GM23338 (cell line): ENCODE measurements around the gene CFAP97. TPM values are rescaled to one million over a fixed set of nuclear protein-coding genes. Genes with fewer than 3 reads are reported as not detected.
"Not testable (repeated sequence)": the region's sequence is repeated elsewhere in the genome, so short reads cannot be mapped to it uniquely, and the experiment has no call there.

Experiments
- ATAC-seq: fragments of 200-7000 bp; cut with Tn5 transposase; 3 replicates; pipeline ENCODE4 v1.9.1; 2020
- DNase-seq: peaks from one replicate; pipeline ENCODE4 v3.0.0-alpha.2; 2015; ENCODE audit warnings: low spot score
- H2AFZ ChIP-seq: fragments of 200-600 bp; sonication (generic); 2 replicates; pipeline ENCODE4 v1.8.0; 2016; ENCODE audit warnings: antibody characterized with exemption, mild to moderate bottlenecking, moderate library complexity
- H3F3A ChIP-seq: fragments of 200-600 bp; sonication (generic); replicated peaks from 2 replicates; pipeline ENCODE4 v1.8.0; 2017; ENCODE audit warnings: antibody characterized with exemption, mixed run types, low read depth
- H3K27ac ChIP-seq: fragments of 200-600 bp; sonication (generic); 2 replicates; pipeline ENCODE4 v1.6.1; 2016; ENCODE audit warnings: low read depth
- H3K27me3 ChIP-seq: fragments of 200-600 bp; sonication (generic); 2 replicates; pipeline ENCODE4 v1.8.0; 2016; ENCODE audit warnings: mild to moderate bottlenecking, mixed run types, moderate library complexity; ENCODE audit not compliant: insufficient read depth
- H3K36me3 ChIP-seq: fragments of 200-600 bp; sonication (generic); 2 replicates; pipeline ENCODE4 v1.8.0; 2016; ENCODE audit warnings: mild to moderate bottlenecking; ENCODE audit not compliant: insufficient read depth
- H3K4me1 ChIP-seq: fragments of 200-600 bp; sonication (generic); 2 replicates; pipeline ENCODE4 v1.8.0; 2016; ENCODE audit warnings: mild to moderate bottlenecking, moderate library complexity; ENCODE audit not compliant: insufficient read depth
- H3K4me2 ChIP-seq: fragments of 200-600 bp; sonication (generic); 2 replicates; pipeline ENCODE4 v1.7.1; 2017; ENCODE audit warnings: mixed run types
- H3K4me3 ChIP-seq: fragments of 200-600 bp; sonication (generic); 2 replicates; pipeline ENCODE4 v1.6.1; 2016; ENCODE audit warnings: mixed run types
- H3K79me2 ChIP-seq: fragments of 200-600 bp; sonication (generic); replicated peaks from 2 replicates; pipeline ENCODE4 v1.8.0; 2017; ENCODE audit warnings: mild to moderate bottlenecking; ENCODE audit not compliant: insufficient read depth
- H3K9me2 ChIP-seq: fragments of 200-600 bp; sonication (generic); 2 replicates; pipeline ENCODE4 v1.8.0; 2017; ENCODE audit not compliant: insufficient read depth
- H4K20me1 ChIP-seq: fragments of 200-600 bp; sonication (generic); replicated peaks from 2 replicates; pipeline ENCODE4 v1.8.0; 2017; ENCODE audit warnings: mild to moderate bottlenecking; ENCODE audit not compliant: insufficient read depth
- H3K27ac Mint-ChIP-seq: 2 replicates; pipeline ENCODE4 v1.8.0; 2020; ENCODE audit warnings: inconsistent platforms, mild to moderate bottlenecking, moderate library complexity, mixed read lengths
- H3K27me3 Mint-ChIP-seq: 3 replicates; pipeline ENCODE4 v1.8.0; 2022; ENCODE audit warnings: low read depth, mild to moderate bottlenecking, moderate library complexity, mixed read lengths, inconsistent platforms; ENCODE audit not compliant: insufficient read depth, poor library complexity
- H3K36me3 Mint-ChIP-seq: 3 replicates; pipeline ENCODE4 v1.8.0; 2021; ENCODE audit warnings: low read depth, mild to moderate bottlenecking, inconsistent platforms, moderate library complexity, mixed read lengths
- H3K4me1 Mint-ChIP-seq: 3 replicates; pipeline ENCODE4 v1.8.0; 2020; ENCODE audit warnings: mild to moderate bottlenecking, inconsistent platforms, mixed read lengths
- H3K4me3 Mint-ChIP-seq: 3 replicates; pipeline ENCODE4 v1.8.0; 2021; ENCODE audit warnings: moderate library complexity, mild to moderate bottlenecking, inconsistent platforms, mixed read lengths
- H3K9me3 Mint-ChIP-seq: 3 replicates; pipeline ENCODE4 v1.8.0; 2020; ENCODE audit warnings: moderate library complexity, mild to moderate bottlenecking, inconsistent platforms, mixed read lengths
- CREB1 ChIP-seq: fragments of 250-450 bp; sonication (Bioruptor Pico); IDR thresholded peaks from 2 replicates; pipeline ENCODE4 v1.5.0; 2020; ENCODE audit warnings: low read depth, mild to moderate bottlenecking, moderate library complexity
- polyA plus RNA-seq: library from polyadenylated mRNA; unstranded; fragments of >200 nt; fragmentation: Nextera tagmentation; extraction: Ambion mirVana; gene quantifications from 2 replicates; pipeline ENCODE4 v1.2.1, GENCODE V29; 2016
- total RNA-seq: library from RNA; depleted of rRNA; stranded (reverse); fragments of >200 nt; shearing (Covaris generic); gene quantifications from 2 replicates; pipeline ENCODE4 v1.2.3, GENCODE V29; 2014
- TF ChIP-seq, protein P1 (sequence below): IDR thresholded peaks from one replicate; pipeline ENCODE4 v1.6.1; 2018; ENCODE audit warnings: antibody characterized with exemption; ENCODE audit not compliant: unreplicated experiment
- TF ChIP-seq, protein P2 (sequence below), 2 experiments: fragments of 200-600 bp in 1 of 2; sonication (generic) in 1 of 2; conservative IDR thresholded peaks; 2 replicates each; pipeline versions ENCODE4 v1.5.1 to v1.6.1; 2016 to 2017; ENCODE audit warnings: antibody characterized with exemption in 2 of 2, low read depth in 2 of 2, mild to moderate bottlenecking in 2 of 2, moderate library complexity in 1 of 2
- TF ChIP-seq, protein P3 (sequence below): fragments of 250-450 bp; sonication (Bioruptor Pico); IDR thresholded peaks from 2 replicates; pipeline ENCODE4 v1.5.0; 2020; ENCODE audit warnings: mild to moderate bottlenecking, moderate library complexity

CFAP97 gene
- total and polyA plus RNA-seq, 2 experiments from 2014 or later: 37.7 to 73.3 TPM

DNA sequence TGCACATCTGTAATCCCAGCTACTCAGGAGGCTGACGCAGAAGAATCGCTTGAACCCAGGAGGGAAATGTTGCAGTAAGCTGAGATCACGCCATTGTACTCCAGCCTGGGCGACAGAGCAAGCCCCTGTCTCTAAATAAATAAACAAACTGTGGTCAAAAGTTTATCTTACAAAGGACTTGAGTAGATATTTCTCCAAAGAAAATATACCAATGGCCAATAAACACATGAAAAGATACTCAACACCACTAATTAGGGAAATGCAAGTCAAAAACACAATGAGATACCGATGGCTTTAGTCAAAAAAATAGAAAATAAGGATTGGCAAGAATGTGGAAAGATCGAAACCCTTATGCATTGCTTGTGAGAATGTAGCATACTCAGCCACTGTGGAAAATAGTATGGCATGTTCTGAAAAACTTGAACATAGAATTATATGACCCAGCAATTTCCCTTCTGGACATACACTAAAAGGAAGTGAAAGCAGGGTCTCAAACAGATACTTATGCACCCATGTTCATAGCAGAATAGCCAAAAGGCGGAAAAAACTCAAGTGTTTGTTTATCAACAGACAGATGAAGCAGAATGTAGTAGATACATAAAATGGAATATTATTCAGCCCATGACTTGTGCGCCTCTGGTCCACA is 2.0 kb upstream of the CFAP97 start:
- no peak overlapping the region for H3K27ac ChIP-seq
- peaks cover 9% of the 10 kb centered on the region for H3F3A ChIP-seq
- H3K9me2 ChIP-seq: no peaks in the 10 kb centered on the region
- Mint-ChIP-seq H3K9me3 (no peaks in the 10 kb centered on the region; the same call in 2 of the 3 replicates), H3K4me1 (peaks cover 34% of the 10 kb centered on the region), H3K36me3 (no peaks in the 10 kb centered on the region; the same call in 2 of the 3 replicates), H3K27ac (no peak overlapping the region), H3K27me3 (peaks cover 32% of the 10 kb centered on the region), H3K4me3 (no peak overlapping the region; the same call in 2 of the 3 replicates)
- H3K4me2 ChIP-seq: no peak overlapping the region
- H3K4me1 ChIP-seq: peaks cover 21% of the 10 kb centered on the region; the same call in 1 of the 2 replicates
- H3K27me3 ChIP-seq: peaks cover 33% of the 10 kb centered on the region
- H3K79me2 ChIP-seq: peaks cover 12% of the 10 kb centered on the region
- no peaks in the 10 kb centered on the region for H3K36me3 ChIP-seq
- no peak overlapping the region for H2AFZ ChIP-seq
- H4K20me1 ChIP-seq: no peaks in the 10 kb centered on the region
- DNase-seq (no peak), ATAC-seq (no peak)
- TF ChIP-seq, protein P1, sequence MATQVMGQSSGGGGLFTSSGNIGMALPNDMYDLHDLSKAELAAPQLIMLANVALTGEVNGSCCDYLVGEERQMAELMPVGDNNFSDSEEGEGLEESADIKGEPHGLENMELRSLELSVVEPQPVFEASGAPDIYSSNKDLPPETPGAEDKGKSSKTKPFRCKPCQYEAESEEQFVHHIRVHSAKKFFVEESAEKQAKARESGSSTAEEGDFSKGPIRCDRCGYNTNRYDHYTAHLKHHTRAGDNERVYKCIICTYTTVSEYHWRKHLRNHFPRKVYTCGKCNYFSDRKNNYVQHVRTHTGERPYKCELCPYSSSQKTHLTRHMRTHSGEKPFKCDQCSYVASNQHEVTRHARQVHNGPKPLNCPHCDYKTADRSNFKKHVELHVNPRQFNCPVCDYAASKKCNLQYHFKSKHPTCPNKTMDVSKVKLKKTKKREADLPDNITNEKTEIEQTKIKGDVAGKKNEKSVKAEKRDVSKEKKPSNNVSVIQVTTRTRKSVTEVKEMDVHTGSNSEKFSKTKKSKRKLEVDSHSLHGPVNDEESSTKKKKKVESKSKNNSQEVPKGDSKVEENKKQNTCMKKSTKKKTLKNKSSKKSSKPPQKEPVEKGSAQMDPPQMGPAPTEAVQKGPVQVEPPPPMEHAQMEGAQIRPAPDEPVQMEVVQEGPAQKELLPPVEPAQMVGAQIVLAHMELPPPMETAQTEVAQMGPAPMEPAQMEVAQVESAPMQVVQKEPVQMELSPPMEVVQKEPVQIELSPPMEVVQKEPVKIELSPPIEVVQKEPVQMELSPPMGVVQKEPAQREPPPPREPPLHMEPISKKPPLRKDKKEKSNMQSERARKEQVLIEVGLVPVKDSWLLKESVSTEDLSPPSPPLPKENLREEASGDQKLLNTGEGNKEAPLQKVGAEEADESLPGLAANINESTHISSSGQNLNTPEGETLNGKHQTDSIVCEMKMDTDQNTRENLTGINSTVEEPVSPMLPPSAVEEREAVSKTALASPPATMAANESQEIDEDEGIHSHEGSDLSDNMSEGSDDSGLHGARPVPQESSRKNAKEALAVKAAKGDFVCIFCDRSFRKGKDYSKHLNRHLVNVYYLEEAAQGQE: no peak
- TF ChIP-seq, protein P2, sequence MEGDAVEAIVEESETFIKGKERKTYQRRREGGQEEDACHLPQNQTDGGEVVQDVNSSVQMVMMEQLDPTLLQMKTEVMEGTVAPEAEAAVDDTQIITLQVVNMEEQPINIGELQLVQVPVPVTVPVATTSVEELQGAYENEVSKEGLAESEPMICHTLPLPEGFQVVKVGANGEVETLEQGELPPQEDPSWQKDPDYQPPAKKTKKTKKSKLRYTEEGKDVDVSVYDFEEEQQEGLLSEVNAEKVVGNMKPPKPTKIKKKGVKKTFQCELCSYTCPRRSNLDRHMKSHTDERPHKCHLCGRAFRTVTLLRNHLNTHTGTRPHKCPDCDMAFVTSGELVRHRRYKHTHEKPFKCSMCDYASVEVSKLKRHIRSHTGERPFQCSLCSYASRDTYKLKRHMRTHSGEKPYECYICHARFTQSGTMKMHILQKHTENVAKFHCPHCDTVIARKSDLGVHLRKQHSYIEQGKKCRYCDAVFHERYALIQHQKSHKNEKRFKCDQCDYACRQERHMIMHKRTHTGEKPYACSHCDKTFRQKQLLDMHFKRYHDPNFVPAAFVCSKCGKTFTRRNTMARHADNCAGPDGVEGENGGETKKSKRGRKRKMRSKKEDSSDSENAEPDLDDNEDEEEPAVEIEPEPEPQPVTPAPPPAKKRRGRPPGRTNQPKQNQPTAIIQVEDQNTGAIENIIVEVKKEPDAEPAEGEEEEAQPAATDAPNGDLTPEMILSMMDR (conservative IDR thresholded peaks at IDR 0.05; ENCODE audit: low read depth in 2 of 2): no peak
- no peak for TF ChIP-seq CREB1 (CRISPR knock-in tag)
- TF ChIP-seq, protein P3, sequence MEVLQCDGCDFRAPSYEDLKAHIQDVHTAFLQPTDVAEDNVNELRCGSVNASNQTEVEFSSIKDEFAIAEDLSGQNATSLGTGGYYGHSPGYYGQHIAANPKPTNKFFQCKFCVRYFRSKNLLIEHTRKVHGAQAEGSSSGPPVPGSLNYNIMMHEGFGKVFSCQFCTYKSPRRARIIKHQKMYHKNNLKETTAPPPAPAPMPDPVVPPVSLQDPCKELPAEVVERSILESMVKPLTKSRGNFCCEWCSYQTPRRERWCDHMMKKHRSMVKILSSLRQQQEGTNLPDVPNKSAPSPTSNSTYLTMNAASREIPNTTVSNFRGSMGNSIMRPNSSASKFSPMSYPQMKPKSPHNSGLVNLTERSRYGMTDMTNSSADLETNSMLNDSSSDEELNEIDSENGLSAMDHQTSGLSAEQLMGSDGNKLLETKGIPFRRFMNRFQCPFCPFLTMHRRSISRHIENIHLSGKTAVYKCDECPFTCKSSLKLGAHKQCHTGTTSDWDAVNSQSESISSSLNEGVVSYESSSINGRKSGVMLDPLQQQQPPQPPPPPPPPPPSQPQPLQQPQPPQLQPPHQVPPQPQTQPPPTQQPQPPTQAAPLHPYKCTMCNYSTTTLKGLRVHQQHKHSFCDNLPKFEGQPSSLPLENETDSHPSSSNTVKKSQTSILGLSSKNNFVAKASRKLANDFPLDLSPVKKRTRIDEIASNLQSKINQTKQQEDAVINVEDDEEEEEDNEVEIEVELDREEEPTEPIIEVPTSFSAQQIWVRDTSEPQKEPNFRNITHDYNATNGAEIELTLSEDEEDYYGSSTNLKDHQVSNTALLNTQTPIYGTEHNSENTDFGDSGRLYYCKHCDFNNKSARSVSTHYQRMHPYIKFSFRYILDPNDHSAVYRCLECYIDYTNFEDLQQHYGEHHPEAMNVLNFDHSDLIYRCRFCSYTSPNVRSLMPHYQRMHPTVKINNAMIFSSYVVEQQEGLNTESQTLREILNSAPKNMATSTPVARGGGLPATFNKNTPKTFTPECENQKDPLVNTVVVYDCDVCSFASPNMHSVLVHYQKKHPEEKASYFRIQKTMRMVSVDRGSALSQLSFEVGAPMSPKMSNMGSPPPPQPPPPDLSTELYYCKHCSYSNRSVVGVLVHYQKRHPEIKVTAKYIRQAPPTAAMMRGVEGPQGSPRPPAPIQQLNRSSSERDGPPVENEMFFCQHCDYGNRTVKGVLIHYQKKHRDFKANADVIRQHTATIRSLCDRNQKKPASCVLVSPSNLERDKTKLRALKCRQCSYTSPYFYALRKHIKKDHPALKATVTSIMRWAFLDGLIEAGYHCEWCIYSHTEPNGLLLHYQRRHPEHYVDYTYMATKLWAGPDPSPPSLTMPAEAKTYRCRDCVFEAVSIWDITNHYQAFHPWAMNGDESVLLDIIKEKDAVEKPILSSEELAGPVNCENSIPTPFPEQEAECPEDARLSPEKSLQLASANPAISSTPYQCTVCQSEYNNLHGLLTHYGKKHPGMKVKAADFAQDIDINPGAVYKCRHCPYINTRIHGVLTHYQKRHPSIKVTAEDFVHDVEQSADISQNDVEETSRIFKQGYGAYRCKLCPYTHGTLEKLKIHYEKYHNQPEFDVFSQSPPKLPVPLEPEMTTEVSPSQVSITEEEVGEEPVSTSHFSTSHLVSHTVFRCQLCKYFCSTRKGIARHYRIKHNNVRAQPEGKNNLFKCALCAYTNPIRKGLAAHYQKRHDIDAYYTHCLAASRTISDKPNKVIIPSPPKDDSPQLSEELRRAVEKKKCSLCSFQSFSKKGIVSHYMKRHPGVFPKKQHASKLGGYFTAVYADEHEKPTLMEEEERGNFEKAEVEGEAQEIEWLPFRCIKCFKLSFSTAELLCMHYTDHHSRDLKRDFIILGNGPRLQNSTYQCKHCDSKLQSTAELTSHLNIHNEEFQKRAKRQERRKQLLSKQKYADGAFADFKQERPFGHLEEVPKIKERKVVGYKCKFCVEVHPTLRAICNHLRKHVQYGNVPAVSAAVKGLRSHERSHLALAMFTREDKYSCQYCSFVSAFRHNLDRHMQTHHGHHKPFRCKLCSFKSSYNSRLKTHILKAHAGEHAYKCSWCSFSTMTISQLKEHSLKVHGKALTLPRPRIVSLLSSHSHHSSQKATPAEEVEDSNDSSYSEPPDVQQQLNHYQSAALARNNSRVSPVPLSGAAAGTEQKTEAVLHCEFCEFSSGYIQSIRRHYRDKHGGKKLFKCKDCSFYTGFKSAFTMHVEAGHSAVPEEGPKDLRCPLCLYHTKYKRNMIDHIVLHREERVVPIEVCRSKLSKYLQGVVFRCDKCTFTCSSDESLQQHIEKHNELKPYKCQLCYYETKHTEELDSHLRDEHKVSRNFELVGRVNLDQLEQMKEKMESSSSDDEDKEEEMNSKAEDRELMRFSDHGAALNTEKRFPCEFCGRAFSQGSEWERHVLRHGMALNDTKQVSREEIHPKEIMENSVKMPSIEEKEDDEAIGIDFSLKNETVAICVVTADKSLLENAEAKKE (CRISPR knock-in tag): no peak
- no peak overlapping the region for H3K4me3 ChIP-seq

DNA sequence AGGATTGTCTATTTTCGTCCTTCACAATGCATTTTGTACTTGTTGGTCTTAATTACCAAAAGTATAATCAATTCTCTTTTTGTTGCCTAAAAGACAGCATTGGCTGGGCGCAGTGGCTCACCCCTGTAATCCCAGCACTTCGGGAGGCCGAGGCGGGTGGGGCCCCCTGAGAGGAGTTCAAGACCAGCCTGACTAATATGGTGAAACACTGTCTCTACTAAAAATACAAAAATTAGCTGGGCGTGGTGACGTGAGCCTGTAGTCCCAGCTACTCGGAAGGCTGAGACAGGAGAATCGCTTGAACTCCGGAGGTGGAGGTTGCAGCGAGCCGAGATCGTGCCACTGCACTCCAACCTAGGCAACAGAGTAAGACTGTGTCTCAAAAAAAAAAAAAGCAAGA is 1.3 kb upstream of the CFAP97 start:
- Histone ChIP-seq H3K27me3 (peaks cover 28% of the 10 kb centered on the region), H3K79me2 (peaks cover 18% of the 10 kb centered on the region; the same call in 1 of the 2 replicates), H3K4me1 (peaks cover 21% of the 10 kb centered on the region; the same call in 1 of the 2 replicates)
- not testable (repeated sequence) for ATAC-seq, H3F3A ChIP-seq, H3K27ac ChIP-seq, H3K9me2 ChIP-seq, H3K36me3 Mint-ChIP-seq, DNase-seq, H3K4me3 Mint-ChIP-seq, H2AFZ ChIP-seq, H3K9me3 Mint-ChIP-seq, H3K4me3 ChIP-seq, H4K20me1 ChIP-seq, H3K27ac Mint-ChIP-seq, H3K4me2 ChIP-seq, H3K36me3 ChIP-seq
- peaks cover 27% of the 10 kb centered on the region for H3K27me3 Mint-ChIP-seq
- H3K4me1 Mint-ChIP-seq: peaks cover 35% of the 10 kb centered on the region
